HG03439 (cell line): Measurements from ENCODE around the gene ITGA11.

Experiments used
- ATAC-seq: cut with Tn5 transposase; IDR thresholded peaks from one replicate; pipeline ENCODE4 v1.9.1; 2021; ENCODE audit warnings: mild to moderate bottlenecking, moderate library complexity; ENCODE audit not compliant: unreplicated experiment

ITGA11 gene

DNA sequence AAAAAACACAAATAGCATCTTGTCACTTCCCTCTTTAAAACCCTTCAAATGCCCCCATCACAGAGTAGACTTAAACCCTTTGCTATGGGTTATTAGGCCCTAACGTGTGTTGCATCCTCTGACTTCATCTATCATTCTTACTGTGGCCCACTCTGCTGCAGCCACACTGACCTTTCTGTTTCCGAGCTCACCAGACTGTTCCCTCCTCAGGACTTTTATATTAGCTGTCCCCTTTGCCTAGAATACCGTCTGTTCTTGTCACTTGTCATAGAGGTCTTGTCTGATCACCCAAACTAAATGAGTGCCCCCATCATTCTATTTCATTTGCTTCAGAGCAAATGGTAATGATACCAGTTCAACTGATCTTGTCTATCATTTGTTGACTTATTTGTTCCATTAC, 155.3 kb downstream of the ITGA11 start:
- ATAC-seq = no peak

DNA sequence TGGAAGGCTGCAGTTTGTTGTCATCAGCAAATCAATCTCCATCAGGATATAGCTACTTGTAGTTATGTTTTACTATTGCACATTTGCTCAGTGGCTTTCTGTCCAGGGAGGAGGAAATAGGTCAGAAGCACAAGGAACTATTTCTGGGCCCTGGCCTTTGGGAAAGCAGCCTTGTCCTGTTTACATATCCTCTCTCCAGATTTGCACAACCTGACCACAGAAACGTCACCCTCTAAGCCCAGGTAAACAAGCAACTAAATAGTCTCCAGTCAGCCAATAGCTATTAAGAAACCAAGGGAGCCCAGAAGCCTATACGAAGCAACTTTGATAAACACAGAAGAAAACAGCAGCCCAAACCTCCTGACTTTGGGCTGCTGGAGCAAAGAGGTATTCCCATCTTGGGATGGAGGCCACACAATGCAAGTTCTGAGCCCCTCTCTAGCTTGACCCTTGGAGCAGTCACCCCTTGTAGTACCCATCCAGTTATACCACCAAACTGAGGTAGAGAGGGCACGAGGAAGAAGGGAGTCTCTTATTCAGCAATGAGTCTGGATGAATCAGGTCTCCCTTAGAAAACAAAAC, 156.7 kb downstream of the ITGA11 start:
- no peak for ATAC-seq

DNA sequence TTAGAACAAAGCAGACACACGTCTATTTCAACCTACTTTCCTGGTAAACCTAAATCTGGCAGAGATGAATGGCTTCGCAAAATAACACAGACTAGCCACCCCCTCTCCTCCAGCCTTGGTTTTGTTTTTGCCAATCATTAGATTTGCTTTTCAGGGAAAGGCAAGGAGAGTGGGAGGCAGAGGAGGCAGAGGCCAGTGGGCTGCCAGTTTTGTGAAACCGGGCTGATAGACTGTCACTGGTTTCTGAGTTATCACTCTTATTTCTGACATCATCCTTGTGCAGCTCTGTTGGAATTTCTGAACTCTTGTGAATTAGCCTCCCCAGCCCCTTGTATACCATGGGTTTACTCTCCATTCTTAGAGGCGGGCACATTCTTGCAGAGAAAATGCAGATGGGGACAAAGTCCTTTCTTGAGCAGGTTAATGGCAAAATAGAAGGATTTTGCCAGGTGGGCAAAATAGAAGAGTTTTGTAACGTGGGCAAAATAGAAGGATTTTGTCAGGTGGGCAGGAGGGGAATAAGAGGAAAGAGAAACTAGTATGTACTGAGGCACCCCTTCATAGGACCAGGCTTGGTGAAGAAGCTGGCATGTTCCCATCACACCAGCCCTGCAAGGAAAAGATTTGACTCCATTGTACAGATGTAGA, 157.6 kb downstream of the ITGA11 start:
- ATAC-seq = no peak

DNA sequence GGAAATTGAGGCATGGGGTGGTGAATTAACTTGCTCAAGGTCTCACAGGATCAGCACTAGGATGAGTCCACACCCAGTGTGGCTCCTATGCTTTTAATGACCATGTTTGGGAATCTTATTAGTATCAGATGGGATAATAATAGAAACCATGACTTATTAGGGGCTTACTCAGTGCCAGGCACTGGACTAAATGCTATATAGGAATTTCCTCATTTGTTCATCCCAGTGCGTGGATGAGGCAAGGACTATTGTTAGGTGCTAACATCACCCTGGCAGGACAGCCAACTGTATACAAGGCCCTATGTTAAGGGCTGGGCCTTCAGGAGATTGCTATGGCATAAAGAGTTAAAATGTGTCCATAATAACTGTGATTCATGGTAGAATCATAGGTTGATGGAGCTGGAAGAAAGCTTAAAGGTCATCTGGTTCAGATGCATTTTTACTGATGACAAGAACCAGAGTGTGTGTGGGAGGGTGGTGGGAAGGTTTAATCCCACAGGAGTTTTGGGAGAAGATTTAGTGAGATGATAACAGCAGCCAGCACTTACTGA, 159.2 kb downstream of the ITGA11 start:
- ATAC-seq = no peak

DNA sequence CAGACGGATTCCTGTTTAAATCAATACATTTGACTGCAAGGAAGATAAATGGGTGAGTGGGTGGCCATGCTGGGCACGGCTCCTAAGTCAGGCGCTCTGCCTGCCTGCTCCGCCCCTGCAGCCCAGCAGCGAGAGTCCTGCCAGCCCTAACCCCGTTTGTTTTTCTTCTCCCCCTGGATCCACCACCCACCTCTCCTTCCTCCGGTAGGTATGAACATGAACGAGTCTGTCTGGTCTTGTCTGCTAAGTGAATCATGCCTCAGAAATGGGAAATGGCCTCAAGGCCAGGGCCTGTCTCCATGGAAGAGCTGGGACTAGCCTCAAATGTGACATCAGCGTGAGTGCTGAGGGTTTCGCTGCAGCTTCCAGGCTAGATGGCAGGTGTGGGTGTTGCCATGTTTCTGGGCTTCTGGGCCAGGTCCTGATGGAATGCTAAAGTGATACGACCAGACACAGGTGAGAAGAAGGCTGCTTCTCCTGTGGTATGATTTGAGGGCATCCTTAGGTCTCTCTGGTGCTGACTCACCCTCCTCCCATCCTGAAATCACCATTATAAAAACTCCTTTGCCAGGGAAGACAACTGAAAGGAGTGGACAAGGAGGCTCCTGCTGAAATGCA, 160.0 kb downstream of the ITGA11 start:
- ATAC-seq = no peak

DNA sequence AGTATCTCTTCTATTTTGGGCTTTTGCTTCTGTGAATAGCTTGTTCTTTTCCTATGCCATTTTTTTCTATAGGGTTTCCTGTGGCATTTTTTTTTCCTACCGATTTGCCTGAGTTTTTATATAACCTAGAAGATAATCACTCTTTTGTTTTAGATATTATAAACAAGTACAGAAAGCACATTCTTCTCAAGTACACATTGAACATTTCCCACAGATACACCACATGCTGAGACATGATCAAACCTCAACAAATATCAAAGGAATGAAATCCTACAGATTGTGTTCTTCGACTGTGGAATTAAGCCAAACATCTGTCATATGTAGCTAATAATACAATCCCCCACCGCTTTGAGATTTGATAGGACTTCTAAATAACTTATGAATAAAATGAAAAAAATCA, 163.6 kb downstream of the ITGA11 start:
- ATAC-seq = no peak

DNA sequence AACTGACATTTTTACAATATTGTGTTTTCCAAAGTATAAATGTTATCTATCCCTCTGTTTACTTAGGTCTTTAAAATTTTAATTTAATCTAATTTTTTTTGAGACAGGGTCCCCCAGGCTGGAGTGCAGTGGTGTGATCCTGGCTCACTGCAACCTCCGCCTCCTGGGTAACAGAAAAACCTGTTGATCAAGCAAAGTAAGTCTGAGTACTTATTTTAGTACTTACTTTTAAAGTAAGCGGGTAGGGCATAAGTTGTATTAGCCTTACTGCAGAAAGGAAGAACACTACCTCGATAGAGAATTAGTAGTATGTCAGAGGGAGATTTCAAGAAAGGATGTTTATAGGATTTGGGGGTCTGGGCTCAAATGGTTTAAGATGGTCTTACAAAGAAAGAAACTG, 166.3 kb downstream of the ITGA11 start:
- no peak for ATAC-seq

DNA sequence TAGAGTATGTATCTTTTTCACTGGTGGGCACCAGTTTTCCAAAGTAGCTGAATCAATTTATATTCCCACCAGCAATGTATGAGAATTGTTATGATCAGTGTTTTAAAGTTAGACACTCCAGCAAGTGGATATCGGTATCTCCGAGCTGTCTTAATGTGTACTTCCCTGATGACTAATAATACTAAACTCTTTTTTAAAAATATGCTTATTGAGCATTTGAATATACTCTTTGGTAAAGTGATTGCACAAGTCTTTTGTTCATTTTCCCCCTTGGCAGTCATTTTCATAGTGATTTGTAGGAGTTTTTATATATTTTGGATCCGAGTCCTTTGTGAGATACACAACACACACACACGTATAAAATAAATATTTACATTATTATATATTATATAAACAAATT, 166.9 kb downstream of the ITGA11 start:
- ATAC-seq = no peak

DNA sequence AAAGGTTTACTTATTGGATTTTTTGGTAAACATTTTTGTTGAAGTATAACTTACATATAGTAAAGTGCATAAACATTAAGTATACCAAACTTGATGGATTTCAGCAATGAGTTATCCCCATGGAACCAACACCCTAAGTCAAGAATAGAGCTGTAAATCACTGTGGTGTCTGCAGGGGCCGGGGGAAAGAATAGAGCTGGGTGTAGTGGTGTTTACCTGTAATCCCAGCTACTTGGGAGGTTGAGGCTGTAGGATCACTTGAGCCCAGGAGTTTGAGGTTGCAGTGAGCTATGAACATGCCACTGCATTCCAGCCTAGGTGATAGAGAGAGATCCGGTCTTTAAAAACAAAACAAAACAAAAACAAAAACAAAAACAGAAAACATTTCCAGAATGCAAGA, 167.7 kb downstream of the ITGA11 start:
- no peak for ATAC-seq

DNA sequence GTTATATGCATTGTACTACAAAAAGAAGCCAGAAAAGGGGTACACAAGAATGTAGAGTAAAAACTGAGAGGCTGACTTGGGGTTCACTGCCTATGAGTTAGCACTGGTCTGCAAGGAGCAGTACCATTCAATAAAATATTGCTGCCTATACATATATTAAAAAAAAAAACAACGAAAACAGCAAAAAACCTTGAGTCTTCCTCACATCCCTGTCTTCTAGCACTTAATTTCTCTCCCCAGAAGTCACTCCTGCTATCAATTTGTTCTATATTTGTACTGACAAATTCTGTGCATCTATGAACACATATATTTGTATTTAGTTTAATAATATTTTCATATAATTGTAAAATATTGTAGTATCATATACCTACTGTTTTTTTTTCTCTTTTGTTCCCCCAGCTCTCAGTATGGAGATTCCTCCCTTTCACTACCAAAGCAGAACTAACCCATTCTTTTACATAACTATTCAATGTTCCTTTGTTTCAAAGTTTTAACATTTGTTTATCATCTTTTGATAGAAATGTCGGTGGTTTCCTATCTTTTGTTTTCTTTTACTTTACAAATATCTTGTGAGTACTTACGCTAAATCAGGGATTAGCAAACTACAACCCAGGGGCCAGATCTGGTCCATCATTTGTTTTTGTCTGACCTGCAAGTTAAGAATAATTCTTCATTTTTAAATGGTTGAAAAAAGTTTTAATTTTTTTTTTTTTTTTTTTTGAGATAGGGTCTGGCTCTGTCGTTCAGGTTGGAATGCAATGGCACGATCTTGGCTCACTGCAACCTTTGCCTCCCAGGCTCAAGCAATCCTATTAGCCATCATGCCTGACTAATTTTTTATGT, 169.2 kb downstream of the ITGA11 start:
- no peak for ATAC-seq

DNA sequence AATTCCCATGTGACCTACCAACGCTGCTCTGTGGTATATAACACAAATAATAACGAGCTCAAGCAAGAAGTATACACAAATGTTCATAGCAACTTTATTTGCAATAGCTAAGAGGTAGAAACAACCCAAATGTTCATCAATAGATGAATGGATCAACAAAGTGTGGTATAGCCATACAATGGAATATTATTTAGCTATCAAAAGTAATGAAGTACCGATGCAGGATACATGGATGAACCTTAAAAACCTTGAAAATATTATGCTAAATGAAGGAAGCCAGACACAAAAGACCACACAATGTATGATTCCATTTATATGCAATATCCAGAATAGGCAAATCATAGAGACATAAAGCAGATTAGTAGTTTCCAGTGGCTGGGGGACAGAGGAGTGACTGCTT, 170.0 kb downstream of the ITGA11 start:
- no peak for ATAC-seq

DNA sequence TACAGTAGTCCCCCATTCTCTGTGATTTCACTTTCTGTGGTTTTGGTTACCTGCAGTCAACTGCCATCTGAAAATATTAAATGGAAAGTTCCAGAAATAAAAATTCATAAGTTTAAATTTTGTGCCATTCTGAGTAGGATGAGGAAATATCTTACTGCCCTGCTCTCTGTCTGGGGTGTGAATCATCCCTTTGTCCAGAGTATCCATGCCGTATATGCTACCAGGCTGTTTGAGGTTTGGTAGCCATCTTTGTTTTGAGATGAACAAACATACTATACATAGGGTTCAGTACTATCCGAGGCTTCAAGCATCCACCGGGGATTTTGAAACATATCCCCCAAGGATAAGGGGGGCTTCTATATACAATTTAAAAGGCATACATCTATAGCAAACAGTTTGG, 170.7 kb downstream of the ITGA11 start:
- ATAC-seq = no peak

DNA sequence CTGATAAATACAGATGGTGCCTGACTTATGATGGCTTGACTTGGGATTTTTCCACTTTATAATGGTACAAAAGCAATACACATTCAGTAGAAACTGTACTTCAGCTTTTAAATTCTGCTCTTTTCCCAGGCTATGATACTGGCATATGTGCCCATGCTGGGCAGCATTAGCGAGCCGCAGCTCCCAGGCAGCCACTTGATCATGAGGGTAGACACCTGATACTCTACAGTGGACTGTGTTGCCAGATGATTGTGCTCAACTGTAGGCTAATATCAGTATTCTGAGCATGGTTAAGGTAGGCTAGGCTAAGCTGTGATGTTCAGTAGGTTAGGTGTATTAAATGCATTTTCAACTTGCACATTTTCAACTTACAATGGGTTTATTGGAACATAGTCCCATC, 172.1 kb downstream of the ITGA11 start:
- ATAC-seq = no peak

DNA sequence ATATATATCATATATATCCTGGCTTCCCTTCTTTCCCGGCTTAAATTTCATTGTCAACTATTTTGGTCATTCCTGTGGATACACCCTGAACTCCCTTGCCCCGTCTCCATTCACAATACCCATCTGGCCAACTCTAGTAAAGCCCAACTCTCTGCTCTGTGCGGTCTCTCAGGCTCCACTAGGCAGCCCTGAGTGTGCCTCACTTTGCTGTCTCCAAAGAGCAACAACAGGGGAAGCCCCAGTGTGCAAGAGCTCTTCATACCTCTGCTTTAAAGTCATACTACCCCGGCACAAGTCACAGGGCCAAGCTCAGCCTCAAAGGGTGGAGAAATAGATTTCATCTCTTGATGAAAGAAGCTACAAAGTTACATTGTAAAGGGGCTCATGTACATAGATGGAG, 173.3 kb downstream of the ITGA11 start:
- no peak for ATAC-seq

DNA sequence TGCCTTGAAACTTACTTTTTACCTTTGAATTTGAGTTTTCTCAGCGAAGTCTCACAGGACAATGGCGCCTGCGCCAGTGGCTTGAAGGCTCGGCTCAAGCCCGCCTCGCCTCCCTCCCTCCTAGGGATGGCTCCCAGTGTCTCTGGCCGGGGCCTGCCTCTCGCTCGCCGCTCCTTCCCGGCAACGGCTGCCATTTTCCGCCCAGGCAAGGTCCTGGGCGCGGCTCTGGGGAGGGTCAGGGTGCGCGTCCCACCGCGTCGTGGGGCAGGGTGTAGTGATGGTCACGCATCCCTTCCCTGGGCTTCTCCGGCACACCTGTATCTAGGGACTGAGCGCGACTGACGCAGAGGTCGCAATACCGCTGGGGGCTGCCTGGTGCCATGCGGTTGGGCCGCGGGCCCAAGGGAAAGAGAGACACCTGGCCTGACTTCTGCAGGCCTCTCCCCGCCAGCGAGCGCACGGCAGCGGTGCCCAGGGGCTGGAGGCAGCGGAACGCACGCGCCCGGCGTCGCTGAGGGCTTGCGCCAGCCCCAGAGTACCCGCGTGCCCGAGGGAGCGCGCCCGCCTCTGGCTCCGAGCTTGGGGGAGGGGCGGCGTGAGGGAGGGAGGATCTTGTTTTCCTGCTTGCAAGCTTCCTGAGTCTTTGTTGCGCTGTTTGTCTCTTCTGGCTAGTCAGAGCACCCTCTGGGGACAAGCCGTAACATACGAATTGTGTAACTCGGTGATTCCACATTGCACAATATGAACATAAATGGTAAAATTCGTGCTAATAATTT, 175.1 kb downstream of the ITGA11 start:
- no peak for ATAC-seq

DNA sequence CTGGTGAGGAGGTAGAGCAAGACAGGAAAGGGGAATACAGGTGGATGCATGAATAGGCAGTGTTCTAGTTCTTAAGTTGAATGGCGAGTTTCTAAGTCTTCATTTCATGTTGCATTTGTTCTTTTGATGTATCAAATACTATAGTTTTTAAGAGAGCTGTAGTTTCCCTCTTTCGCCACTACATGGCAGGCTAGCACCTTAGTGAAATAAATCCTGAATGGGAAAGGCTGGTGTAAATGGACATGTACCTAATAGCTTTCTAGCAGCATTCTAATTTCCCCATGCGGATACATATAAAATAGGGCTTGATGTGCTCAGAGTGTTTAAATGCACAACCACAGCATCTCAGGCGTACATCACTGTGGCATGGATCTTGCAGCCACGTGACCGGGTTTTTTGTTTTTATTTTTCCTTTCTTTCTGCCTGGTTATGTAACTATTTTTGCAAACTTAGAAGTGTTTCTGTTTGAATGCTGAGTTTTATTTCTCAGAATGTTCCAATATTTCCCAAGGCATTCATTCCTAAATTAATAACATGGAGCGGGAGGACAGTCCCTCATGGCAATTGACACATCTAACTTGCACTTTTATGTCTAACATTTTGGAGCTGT, 178.9 kb downstream of the ITGA11 start:
- no peak for ATAC-seq

DNA sequence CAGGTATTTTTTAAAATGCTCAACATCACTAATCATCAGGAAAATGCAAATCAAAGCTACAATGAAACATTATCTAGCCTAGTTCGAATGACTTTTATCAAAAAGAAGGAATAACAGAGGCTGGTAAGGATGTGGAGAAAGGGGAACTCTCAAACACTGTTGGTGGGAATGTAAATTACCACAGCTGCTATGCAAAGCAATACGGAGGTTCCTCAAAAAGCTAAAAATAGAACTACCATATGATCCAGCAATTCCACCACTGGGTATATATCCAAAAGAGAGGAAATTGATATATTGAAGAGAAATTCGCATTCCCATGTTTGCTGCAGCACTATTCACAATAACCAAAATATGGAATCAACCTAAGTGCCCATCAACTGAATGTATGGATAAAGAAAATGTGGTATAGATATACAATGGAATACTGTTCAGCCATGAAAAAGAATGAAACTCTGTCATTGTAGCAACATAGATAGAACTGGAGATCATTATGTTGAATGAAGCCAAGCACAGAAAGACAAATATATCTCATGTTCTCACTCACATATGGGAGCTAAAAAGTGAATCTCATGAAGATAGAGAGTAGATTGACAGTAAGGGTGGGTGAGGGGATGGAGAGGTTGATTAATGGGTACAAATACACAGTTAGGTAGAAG, 182.8 kb downstream of the ITGA11 start:
- ATAC-seq = no peak
